HL-60 (cell line): ENCODE data around the gene OR2H1.

Source experiments
- GABPA ChIP-seq: IDR thresholded peaks from 2 replicates; pipeline ENCODE4 v1.6.1; 2012; ENCODE audit warnings: low read depth
- POLR2AphosphoS5 ChIP-seq: IDR thresholded peaks from 2 replicates; pipeline ENCODE4 v1.6.1; 2012; ENCODE audit warnings: low read depth
- SPI1 ChIP-seq: IDR thresholded peaks from 2 replicates; pipeline ENCODE4 v1.6.1; 2012; ENCODE audit warnings: low read depth, mild to moderate bottlenecking, borderline replicate concordance
- TF ChIP-seq, protein P1 (sequence below): IDR thresholded peaks from one replicate; pipeline ENCODE4 v1.5.1; 2011; ENCODE audit warnings: low read length, control low read depth, inconsistent platforms; ENCODE audit not compliant: insufficient read depth
- TF ChIP-seq, protein P2 (sequence below): IDR thresholded peaks from 2 replicates; pipeline ENCODE4 v1.6.1; 2012; ENCODE audit warnings: low read depth; ENCODE audit not compliant: insufficient replicate concordance

DNA sequence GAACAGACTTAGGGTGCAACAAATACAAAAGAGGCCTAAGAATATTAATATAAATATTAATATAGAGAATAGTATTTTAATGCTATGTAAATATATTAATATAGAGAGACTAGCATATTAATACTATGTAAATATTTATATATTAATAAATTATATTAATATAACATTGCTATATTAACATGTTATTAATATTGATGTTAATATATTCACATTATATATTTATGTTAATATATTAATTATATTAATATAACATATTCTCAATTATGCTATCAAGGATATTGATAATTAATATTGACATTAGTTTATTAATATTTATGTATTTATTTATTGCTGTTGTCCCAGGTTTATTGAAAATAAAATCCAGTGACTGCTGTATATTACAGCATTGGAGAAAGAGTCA, 31.9 kb downstream of the OR2H1 start:
- TF ChIP-seq, protein P1, sequence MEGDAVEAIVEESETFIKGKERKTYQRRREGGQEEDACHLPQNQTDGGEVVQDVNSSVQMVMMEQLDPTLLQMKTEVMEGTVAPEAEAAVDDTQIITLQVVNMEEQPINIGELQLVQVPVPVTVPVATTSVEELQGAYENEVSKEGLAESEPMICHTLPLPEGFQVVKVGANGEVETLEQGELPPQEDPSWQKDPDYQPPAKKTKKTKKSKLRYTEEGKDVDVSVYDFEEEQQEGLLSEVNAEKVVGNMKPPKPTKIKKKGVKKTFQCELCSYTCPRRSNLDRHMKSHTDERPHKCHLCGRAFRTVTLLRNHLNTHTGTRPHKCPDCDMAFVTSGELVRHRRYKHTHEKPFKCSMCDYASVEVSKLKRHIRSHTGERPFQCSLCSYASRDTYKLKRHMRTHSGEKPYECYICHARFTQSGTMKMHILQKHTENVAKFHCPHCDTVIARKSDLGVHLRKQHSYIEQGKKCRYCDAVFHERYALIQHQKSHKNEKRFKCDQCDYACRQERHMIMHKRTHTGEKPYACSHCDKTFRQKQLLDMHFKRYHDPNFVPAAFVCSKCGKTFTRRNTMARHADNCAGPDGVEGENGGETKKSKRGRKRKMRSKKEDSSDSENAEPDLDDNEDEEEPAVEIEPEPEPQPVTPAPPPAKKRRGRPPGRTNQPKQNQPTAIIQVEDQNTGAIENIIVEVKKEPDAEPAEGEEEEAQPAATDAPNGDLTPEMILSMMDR = no peak
- TF ChIP-seq POLR2AphosphoS5 (no peak), GABPA (no peak), SPI1 (no peak)
- TF ChIP-seq, protein P2, sequence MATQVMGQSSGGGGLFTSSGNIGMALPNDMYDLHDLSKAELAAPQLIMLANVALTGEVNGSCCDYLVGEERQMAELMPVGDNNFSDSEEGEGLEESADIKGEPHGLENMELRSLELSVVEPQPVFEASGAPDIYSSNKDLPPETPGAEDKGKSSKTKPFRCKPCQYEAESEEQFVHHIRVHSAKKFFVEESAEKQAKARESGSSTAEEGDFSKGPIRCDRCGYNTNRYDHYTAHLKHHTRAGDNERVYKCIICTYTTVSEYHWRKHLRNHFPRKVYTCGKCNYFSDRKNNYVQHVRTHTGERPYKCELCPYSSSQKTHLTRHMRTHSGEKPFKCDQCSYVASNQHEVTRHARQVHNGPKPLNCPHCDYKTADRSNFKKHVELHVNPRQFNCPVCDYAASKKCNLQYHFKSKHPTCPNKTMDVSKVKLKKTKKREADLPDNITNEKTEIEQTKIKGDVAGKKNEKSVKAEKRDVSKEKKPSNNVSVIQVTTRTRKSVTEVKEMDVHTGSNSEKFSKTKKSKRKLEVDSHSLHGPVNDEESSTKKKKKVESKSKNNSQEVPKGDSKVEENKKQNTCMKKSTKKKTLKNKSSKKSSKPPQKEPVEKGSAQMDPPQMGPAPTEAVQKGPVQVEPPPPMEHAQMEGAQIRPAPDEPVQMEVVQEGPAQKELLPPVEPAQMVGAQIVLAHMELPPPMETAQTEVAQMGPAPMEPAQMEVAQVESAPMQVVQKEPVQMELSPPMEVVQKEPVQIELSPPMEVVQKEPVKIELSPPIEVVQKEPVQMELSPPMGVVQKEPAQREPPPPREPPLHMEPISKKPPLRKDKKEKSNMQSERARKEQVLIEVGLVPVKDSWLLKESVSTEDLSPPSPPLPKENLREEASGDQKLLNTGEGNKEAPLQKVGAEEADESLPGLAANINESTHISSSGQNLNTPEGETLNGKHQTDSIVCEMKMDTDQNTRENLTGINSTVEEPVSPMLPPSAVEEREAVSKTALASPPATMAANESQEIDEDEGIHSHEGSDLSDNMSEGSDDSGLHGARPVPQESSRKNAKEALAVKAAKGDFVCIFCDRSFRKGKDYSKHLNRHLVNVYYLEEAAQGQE = no peak
